ENCODE results near the gene CEP295NL. TPM values are rescaled to one million over a fixed set of nuclear protein-coding genes. Genes with fewer than 3 reads are reported as not detected.

Gene CEP295NL
- total and polyA plus RNA-seq, 9 donors, result 0.25 to 8.0 (median 4.4) TPM

DNA sequence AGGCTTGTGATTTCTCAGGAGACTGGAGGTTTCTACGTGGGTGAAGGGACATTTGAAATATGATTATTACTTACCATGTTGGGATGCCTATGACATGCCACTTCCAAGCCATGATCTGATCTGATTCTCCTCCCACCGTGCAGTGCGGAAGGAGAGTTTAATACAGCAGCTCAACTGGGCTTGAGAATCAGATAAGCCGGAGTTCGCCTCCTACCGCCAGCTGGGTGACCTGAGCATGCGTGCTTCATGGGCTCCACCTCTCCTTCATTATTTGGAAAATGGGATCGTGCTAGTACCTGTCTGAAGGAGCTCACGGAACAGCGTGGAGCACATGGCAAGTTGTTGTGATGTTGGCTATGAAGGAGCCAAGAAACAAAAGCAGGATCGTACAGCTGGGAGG is 34.6 kb upstream of the CEP295NL start:
- peaks cover 36% of the 10 kb centered on the region for H3K4me1 ChIP-seq (ENCODE audit: insufficient read depth)
- intact Hi-C loops (cut with DNase I), result loop anchor here in 1 of 4 donors (10.0 kb wide), 1 partner anchor 73 kb away; no protein-coding TSS in a partner anchor

DNA sequence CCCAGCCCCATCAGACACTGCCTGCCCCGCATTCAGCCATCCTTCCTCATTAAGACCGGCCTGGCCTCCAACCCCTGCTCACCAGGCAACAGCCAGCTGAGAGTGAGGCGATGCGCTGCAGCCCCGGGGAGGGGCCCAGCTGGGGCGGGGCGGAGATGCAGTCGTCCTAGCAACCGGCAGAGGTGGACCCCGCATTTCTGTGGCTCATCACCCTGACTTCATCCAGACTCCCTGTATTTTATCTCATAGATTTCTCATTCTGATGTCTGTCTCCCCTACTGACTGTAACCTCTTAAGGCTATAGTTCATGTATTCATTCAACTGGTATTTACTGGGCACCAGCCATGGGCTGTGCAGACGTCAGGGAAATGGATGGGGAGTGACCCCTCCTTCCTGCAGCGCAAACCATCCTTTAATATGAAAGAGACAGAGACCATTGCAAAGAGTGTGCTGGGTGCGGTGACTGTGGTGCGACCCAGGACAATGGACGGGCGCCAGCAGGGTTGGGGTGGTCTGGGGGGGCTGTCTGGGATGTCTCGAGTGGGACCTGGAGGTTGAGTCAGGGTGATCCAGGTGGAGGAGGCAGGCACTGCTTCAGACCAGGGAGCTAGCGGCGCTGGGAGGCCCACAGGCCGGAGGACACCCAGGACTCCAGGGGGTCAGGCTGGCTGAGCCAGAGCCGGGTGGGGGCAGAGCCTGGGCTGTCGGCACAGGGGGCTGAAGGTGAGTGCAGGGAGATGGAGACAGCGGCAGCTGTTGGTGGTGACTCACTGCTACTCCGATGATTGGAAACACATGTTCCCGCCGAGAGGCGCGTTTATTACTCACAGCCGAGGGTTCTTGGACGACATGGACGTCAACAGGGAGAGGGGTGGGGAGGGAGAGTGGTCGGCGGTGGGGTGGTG is 32.7 kb upstream of the CEP295NL start:
- Histone ChIP-seq H3K9me3 (no peaks in the 10 kb centered on the region), H3K27ac (peak overlapping the region; percentile 79 to 96), H3K4me1 (ENCODE audit: insufficient read depth) (peaks cover 33% of the 10 kb centered on the region), H3K4me3 (no peak overlapping the region), H3K27me3 (no peaks in the 10 kb centered on the region), H3K36me3 (no peaks in the 10 kb centered on the region)
- DNase-seq, result peak; percentile 88 to 94 (median 90)
- no peak for TF ChIP-seq EP300 (IDR thresholded peaks at IDR 0.05)
- TF ChIP-seq, protein P1, sequence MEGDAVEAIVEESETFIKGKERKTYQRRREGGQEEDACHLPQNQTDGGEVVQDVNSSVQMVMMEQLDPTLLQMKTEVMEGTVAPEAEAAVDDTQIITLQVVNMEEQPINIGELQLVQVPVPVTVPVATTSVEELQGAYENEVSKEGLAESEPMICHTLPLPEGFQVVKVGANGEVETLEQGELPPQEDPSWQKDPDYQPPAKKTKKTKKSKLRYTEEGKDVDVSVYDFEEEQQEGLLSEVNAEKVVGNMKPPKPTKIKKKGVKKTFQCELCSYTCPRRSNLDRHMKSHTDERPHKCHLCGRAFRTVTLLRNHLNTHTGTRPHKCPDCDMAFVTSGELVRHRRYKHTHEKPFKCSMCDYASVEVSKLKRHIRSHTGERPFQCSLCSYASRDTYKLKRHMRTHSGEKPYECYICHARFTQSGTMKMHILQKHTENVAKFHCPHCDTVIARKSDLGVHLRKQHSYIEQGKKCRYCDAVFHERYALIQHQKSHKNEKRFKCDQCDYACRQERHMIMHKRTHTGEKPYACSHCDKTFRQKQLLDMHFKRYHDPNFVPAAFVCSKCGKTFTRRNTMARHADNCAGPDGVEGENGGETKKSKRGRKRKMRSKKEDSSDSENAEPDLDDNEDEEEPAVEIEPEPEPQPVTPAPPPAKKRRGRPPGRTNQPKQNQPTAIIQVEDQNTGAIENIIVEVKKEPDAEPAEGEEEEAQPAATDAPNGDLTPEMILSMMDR (IDR thresholded peaks at IDR 0.05), result peak in 1 of 3 donors; percentile 14
- peak; percentile 14 for TF ChIP-seq POLR2A (IDR thresholded peaks at IDR 0.05)
- intact Hi-C loops (cut with DNase I), result loop anchor here in 1 of 4 donors (10.0 kb wide), 1 partner anchor 71 kb away; no protein-coding TSS in a partner anchor
- 19 to 24% (median 19%) methylated on average over 32 to 33 of the region's 33 CpGs for WGBS, 3 donors

More for the DNA sequence above, 34.6 kb upstream of the CEP295NL start:
- no peaks in the 10 kb centered on the region for H3K9me3 ChIP-seq
- DNase-seq, result no peak
- 71 to 79% (median 79%) methylated on average over 11 of the region's 11 CpGs for WGBS, 3 donors
- TF ChIP-seq EP300 (IDR thresholded peaks at IDR 0.05) (no peak), POLR2A (IDR thresholded peaks at IDR 0.05) (no peak)
- TF ChIP-seq, protein P1 (IDR thresholded peaks at IDR 0.05), result no peak
- no peak overlapping the region for H3K4me3 ChIP-seq
- H3K36me3 ChIP-seq, result no peaks in the 10 kb centered on the region
- H3K27ac ChIP-seq, result no peak overlapping the region
- H3K27me3 ChIP-seq, result no peaks in the 10 kb centered on the region

DNA sequence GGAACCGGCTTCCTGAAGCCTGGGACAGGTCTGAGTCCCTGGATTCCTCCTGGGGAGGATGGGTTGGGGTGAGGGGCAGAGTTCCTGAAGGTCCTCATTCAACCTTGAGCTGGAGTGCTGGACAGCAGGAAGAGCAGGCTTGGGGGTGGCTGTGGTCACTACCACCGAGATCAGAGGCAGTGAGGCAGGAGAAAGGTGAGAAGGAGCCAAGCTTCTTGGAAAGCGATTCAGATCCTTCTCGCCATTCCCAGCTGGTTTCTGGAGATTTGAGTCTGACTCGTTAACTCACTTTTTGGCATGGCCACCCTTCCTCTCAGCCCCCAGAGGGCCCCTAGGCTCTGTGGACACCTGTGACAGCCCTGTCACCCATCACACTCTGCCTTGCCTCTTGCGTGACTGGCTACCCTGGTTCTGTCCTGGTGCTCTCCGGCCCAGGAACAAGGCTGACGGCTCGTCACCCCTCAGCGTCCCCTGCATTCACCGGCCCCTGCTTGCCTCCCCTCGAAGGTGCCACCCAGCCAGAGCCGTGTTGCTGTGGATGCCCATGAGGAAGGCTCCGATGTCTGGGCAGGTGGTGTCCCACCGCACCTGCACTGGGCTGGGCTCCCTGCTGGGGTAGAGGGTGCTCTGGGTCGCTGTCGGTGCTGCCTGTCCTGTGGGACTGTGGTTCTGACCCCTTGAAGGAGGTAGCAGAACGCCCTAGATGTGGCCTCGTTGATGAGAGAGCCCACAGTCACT is 31.8 kb upstream of the CEP295NL start:
- intact Hi-C loops (cut with DNase I), result loop anchor here in 1 of 4 donors (10.0 kb wide), 1 partner anchor 70 kb away; no protein-coding TSS in a partner anchor
- Histone ChIP-seq H3K36me3 (no peaks in the 10 kb centered on the region), H3K9me3 (no peaks in the 10 kb centered on the region), H3K4me1 (ENCODE audit: insufficient read depth) (peaks cover 33% of the 10 kb centered on the region), H3K27me3 (no peaks in the 10 kb centered on the region), H3K27ac (peak overlapping the region; percentile 79 to 96), H3K4me3 (peak overlapping the region; percentile 10)
- TF ChIP-seq, protein P1 (IDR thresholded peaks at IDR 0.05), result no peak
- no peak for TF ChIP-seq POLR2A (IDR thresholded peaks at IDR 0.05)
- TF ChIP-seq EP300 (IDR thresholded peaks at IDR 0.05), result no peak
- 65 to 71% (median 66%) methylated on average over 18 to 19 of the region's 19 CpGs for whole genome bisulfite sequencing, 3 donors
- peak in 3 of 5 donors; percentile 49 to 63 (median 55) for DNase-seq

DNA sequence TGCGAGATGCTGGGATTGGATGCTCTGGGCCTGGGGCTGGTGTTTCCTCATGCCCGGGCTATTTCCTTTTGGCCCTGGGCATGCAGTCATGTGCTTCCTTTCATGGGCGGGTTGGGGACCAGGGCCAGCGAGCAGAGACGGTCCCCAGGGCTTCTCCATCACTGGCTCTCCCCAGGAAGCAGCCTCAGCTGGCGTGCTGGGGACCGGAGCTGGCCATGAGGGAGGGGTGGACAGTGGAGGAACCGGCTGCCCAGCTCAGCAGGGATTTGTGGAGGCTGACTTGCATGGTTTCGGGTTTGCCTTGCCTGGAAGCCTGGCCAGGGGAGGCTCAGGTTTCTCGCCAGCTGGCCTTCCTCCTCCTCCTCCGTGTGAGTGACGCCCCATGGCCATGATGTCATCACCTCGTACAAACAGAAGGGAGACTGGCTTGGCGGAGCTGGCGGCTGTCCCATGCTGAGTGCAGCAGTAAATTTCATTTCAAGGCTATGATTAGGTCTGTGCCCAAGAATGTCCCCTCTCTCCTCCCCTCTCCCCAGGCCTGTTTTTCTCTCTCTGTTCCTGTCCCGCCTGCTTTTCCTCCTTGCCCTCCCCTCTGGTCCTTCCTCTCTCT is 31.1 kb upstream of the CEP295NL start:
- Histone ChIP-seq H3K36me3 (no peaks in the 10 kb centered on the region), H3K4me1 (ENCODE audit: insufficient read depth) (peaks cover 26% of the 10 kb centered on the region), H3K9me3 (no peaks in the 10 kb centered on the region), H3K27ac (peak overlapping the region; percentile 79 to 96), H3K4me3 (peak overlapping the region; percentile 16), H3K27me3 (no peaks in the 10 kb centered on the region)
- DNase-seq, result peak; percentile 98 to 99 (median 99)
- WGBS, 3 donors, result 2 to 5% (median 3%) methylated on average over 16 of the region's 16 CpGs
- intact Hi-C loops (cut with DNase I), result loop anchor here in 1 of 4 donors (10.0 kb wide), 1 partner anchor 69 kb away; no protein-coding TSS in a partner anchor
- TF ChIP-seq POLR2A (IDR thresholded peaks at IDR 0.05) (no peak), EP300 (IDR thresholded peaks at IDR 0.05) (peak; percentile 53)
- TF ChIP-seq, protein P1 (IDR thresholded peaks at IDR 0.05), result no peak
